Kidney epithelial cell (primary cell): ENCODE data around the gene ZBTB25. TPM values are rescaled to one million over a fixed set of nuclear protein-coding genes. Genes with fewer than 3 reads are reported as not detected.

Experiments
- DNase-seq: peaks from one replicate; pipeline ENCODE4 v3.0.0-alpha.2; 2010; ENCODE audit warnings: low read depth
- H3K27me3 ChIP-seq: 2 replicates; pipeline ENCODE4 v1.6.0; 2011; ENCODE audit warnings: low read length; ENCODE audit not compliant: control insufficient read depth, insufficient read depth
- H3K36me3 ChIP-seq: 2 replicates; pipeline ENCODE4 v1.5.1; 2011; ENCODE audit warnings: low read length; ENCODE audit not compliant: control insufficient read depth, insufficient read depth
- H3K4me3 ChIP-seq: 2 replicates; pipeline ENCODE4 v1.5.1; 2011; ENCODE audit warnings: low read depth, mild to moderate bottlenecking, control low read depth, low read length
- CTCF ChIP-seq: IDR thresholded peaks from 2 replicates; pipeline ENCODE4 v1.5.1; 2011; ENCODE audit warnings: mild to moderate bottlenecking, moderate library complexity, low read length, control low read depth, inconsistent platforms; ENCODE audit not compliant: insufficient read depth, poor library complexity, severe bottlenecking
- total RNA-seq: library from RNA; depleted of rRNA; stranded (reverse); fragments of >200 nt; gene quantifications from 2 replicates; pipeline ENCODE4 v1.2.3, GENCODE V29; 2015

ZBTB25 gene
- total RNA-seq, 1 donor from 2014 or later: 7.4 TPM

- TF ChIP-seq CTCF: no peak
- H3K36me3 ChIP-seq: no peaks in the 10 kb centered on the region
- no peak for DNase-seq
- H3K4me3 ChIP-seq: no peak overlapping the region
- H3K27me3 ChIP-seq: no peaks in the 10 kb centered on the region
These were observed 5.4 kb upstream of the ZBTB25 start for GRCh38 chr14:64509036-64509435.

- Histone ChIP-seq H3K4me3 (no peak overlapping the region), H3K36me3 (no peaks in the 10 kb centered on the region), H3K27me3 (no peaks in the 10 kb centered on the region)
- TF ChIP-seq CTCF: no peak
- no peak for DNase-seq
These were observed 4.7 kb upstream of the ZBTB25 start for GRCh38 chr14:64508215-64508776.

GRCh38 chr14:64507376-64508156 lies 3.9 kb upstream of the ZBTB25 start:
- no peak overlapping the region for H3K4me3 ChIP-seq
- no peak for DNase-seq
- no peaks in the 10 kb centered on the region for H3K27me3 ChIP-seq
- no peak for TF ChIP-seq CTCF
- H3K36me3 ChIP-seq: no peaks in the 10 kb centered on the region

- no peak for TF ChIP-seq CTCF
- Histone ChIP-seq H3K36me3 (no peaks in the 10 kb centered on the region), H3K4me3 (peak overlapping the region; percentile 11), H3K27me3 (no peaks in the 10 kb centered on the region)
- DNase-seq: no peak
These were observed 3.1 kb upstream of the ZBTB25 start for GRCh38 chr14:64506721-64507120.

GRCh38 chr14:64504897-64505794 lies 1.5 kb upstream of the ZBTB25 start:
- peak overlapping the region; percentile 63 for H3K4me3 ChIP-seq
- no peaks in the 10 kb centered on the region for H3K36me3 ChIP-seq
- no peak for DNase-seq
- no peaks in the 10 kb centered on the region for H3K27me3 ChIP-seq
- no peak for TF ChIP-seq CTCF
